ENCODE measurements around the gene MXD3. TPM values are rescaled to one million over a fixed set of nuclear protein-coding genes. Genes with fewer than 3 reads are reported as not detected.
"Not testable (repeated sequence)": the region's sequence is repeated elsewhere in the genome, so short reads cannot be mapped to it uniquely, and the experiment has no call there.

Gene MXD3, protein sequence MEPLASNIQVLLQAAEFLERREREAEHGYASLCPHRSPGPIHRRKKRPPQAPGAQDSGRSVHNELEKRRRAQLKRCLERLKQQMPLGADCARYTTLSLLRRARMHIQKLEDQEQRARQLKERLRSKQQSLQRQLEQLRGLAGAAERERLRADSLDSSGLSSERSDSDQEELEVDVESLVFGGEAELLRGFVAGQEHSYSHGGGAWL
- total RNA-seq (30.5 and 44.2 TPM in 2 replicates), polyA plus RNA-seq (38.4 and 49.9 TPM in 2 replicates), polyA minus RNA-seq (7.9 and 9.5 TPM in 2 replicates), Bru-seq, nascent RNA (percentile 52 among the genes with signal in this experiment), BruChase-seq, experiment 1, labeled RNA remaining after a 6-hour chase (percentile 66 among the genes with signal in this experiment), BruChase-seq, experiment 2, labeled RNA remaining after a 2-hour chase (percentile 50 among the genes with signal in this experiment)
- 13.9 and 28.1 TPM in 2 replicates for polyA plus RNA-seq (2011; cell fraction: cytosol; rRNA removed)
- 37.6 and 47.7 TPM in 2 replicates for polyA plus RNA-seq (2011; cell fraction: nucleus; rRNA removed)
- polyA plus RNA-seq (2012): 5.6 and 6.2 TPM in 2 replicates
- 17.3 TPM for polyA minus RNA-seq (2011; cell fraction: cytosol; rRNA and poly(A)+ RNA removed)
- 10.5 and 18.2 TPM in 2 replicates for polyA minus RNA-seq (2011; cell fraction: nucleus; rRNA and poly(A)+ RNA removed)
- long read RNA-seq, transcript MXD3-201 (5 exons, 1,534 nt): minor isoform, 5 of 88 reads
- long read RNA-seq, transcript MXD3-203 (6 exons, 1,483 nt): major isoform, 48 of 88 reads
- long read RNA-seq, transcript MXD3-206 (4 exons, 1,854 nt): minor isoform, 5 of 88 reads
- long read RNA-seq, partial matches to known transcripts: 16 of 88 reads
- long read RNA-seq, other reads (novel, unspliced or antisense): 14 of 88 reads

DNA sequence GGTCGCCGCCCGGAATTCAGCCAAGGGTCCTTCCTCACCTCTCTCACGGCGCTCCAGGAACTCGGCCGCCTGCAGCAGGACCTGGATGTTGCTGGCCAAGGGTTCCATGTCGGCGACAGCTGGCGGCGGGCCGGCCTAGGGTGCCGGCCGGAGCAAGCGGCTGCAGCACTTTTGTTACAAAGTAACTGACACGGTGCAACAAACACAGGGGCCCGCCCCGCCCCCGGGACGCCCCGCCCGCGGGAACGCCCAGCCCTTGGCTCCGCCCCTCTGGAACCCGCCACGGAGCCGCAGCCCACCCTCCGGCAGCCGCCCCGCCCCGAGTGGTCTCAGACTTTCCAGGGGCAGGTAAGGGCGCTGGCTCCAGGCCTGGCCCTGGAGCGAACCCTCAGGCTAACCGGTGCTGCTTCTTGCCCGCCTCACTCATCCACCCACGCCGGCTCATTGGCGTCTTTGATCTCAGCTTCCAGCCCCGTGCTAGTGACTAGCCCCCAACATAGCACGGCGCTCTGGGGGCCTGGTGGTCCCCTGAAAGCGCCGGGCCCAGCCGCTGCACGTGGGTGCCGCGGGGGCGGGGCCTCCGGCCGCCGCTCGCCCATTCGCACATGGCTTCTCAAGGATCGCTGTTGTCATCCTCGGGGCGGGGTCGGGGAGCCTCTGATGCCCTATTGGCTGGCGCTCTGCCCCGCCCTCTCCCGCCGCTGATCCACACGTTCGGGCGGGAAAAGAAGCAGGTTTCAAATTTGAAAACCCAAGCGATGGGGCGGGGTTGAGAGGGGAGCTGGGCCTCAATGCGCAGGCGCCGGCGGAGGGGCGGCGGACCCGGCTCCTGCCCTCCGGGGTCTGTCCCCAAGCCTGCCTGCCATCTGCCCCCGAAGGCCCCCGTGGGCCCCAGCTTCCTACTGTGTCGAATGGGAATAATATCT lies at the start of gene MXD3:
Gene MXD3, minus strand, starts transcription at position 176 of the 926 bp plus-strand sequence. Its CDS starts 68 bp downstream, at position 108.
- intact Hi-C loops (cut with micrococcal nuclease) (loop anchor here (1.0 to 5.0 kb wide), 5 partner anchors 9 to 660 kb away; partner anchors contain the start of genes LMAN2, PRELID1 and RAB24), dilution Hi-C loops (cut with MboI; ENCODE audit: extremely low pct_ligation_motif_present, low sequenced_read_pairs) (no loop called here)
- peak within 1 kb of the TSS; percentile 49 to 64 (median 58) for H3K4me3 ChIP-seq (replicated peaks in 1 of 3; ENCODE audit: insufficient read depth in 1 of 3, low read depth in 1 of 3, low read length in 3 of 3)
- peak within 1 kb of the TSS; percentile 85 for H2AFZ ChIP-seq (ENCODE audit: low read depth, low read length)
- ChIA-PET CTCF (interaction anchor here (1.0 to 1.9 kb wide), 5 partner anchors 16 to 198 kb away, joined by 4 to 9 read pairs (median 5); no protein-coding TSS in a partner anchor), POLR2A (no interaction called here)
- peak within 1 kb of the TSS; percentile 73 for H3K9ac ChIP-seq (replicated peaks; ENCODE audit: extremely low read depth, insufficient read depth, low read length)
- peak within 1 kb of the TSS; percentile 76 for H3K4me2 ChIP-seq (ENCODE audit: insufficient read depth, low read length)
- no peak for TF ChIP-seq GATA2 (IDR thresholded peaks at IDR 0.05; ENCODE audit: insufficient read depth, insufficient read length, low read depth, low read length)
- TF ChIP-seq POLR2AphosphoS5 (IDR thresholded peaks at IDR 0.05; ENCODE audit: insufficient read depth, low read depth, low read length): peak; percentile 10
- peak; percentile 63 for TF ChIP-seq POLR2A (IDR thresholded peaks at IDR 0.05; ENCODE audit: low read depth, low read length)
- TF ChIP-seq, protein P1, sequence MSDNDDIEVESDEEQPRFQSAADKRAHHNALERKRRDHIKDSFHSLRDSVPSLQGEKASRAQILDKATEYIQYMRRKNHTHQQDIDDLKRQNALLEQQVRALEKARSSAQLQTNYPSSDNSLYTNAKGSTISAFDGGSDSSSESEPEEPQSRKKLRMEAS (IDR thresholded peaks at IDR 0.05; ENCODE audit: insufficient read depth, insufficient read length): peak; percentile 94
- TF ChIP-seq FOS (IDR thresholded peaks at IDR 0.05; ENCODE audit: borderline replicate concordance, insufficient read depth, low read length): no peak
- no peaks in the 10 kb centered on the region for H3K9me1 ChIP-seq (replicated peaks; ENCODE audit: control insufficient read depth, extremely low read depth, insufficient read depth, low read length)
- DNase-seq (ENCODE audit: low read depth, low spot score): peak; percentile 92
- no peaks in the 10 kb centered on the region for H3K9me3 ChIP-seq (replicated peaks; ENCODE audit: control insufficient read depth, insufficient read depth, low read length)
- peak within 1 kb of the TSS; percentile 78 for H3K27ac ChIP-seq (ENCODE audit: insufficient read depth, low read depth, low read length)
- peaks cover 22% of the 10 kb centered on the region for H3K4me1 ChIP-seq (ENCODE audit: control insufficient read depth, extremely low read depth, insufficient read depth, low read length)
- BruUV-seq (replicated peaks): no TSS peak
- H3K79me2 ChIP-seq (ENCODE audit: control insufficient read depth, insufficient read depth, low read length): peaks cover 10% of the 10 kb centered on the region
- FAIRE-seq: peak; percentile 96
- H4K20me1 ChIP-seq (replicated peaks; ENCODE audit: control insufficient read depth, extremely low read depth, insufficient read depth, low read length): no peaks in the 10 kb centered on the region
- no peaks in the 10 kb centered on the region for H3K27me3 ChIP-seq (ENCODE audit: control insufficient read depth in 2 of 2, insufficient read depth in 2 of 2, low read length in 2 of 2)
- peaks cover 0 to 6% of the 10 kb centered on the region in 2 experiments for H3K36me3 ChIP-seq (ENCODE audit: control insufficient read depth in 2 of 2, extremely low read depth in 1 of 2, insufficient read depth in 2 of 2, low read length in 2 of 2)

DNA sequence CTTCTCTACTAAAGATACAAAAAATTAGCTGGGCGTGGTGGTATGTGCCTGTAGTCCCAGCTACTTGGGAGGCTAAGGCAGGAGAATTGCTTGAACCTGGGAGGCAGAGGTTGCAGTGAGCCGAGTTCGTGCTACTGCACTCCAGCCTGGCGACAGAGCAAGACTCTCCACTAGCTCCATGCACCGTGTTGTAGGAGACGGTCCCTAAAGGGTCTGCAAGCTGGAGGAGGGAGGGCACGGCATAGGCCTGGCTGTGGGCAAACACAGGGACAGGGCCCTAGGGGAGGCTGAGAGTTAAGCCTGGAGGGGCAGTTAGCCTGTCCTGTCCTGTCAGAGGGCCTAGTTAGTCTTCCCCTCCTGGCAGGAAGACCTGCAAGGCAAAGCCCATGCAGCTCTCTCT lies 49.0 kb upstream of the MXD3 start:
- peaks cover 19% of the 10 kb centered on the region for H3K4me1 ChIP-seq (ENCODE audit: control insufficient read depth, extremely low read depth, insufficient read depth, low read length)
- H3K4me3 ChIP-seq (replicated peaks in 1 of 3; ENCODE audit: insufficient read depth in 1 of 3, low read depth in 1 of 3, low read length in 3 of 3); H3K27me3 ChIP-seq (ENCODE audit: control insufficient read depth in 2 of 2, insufficient read depth in 2 of 2, low read length in 2 of 2); H2AFZ ChIP-seq (ENCODE audit: low read depth, low read length); H3K36me3 ChIP-seq (ENCODE audit: control insufficient read depth in 2 of 2, extremely low read depth in 1 of 2, insufficient read depth in 2 of 2, low read length in 2 of 2); FAIRE-seq; H3K27ac ChIP-seq (ENCODE audit: insufficient read depth, low read depth, low read length); H3K4me2 ChIP-seq (ENCODE audit: insufficient read depth, low read length); H3K9me3 ChIP-seq (replicated peaks; ENCODE audit: control insufficient read depth, insufficient read depth, low read length); H3K9me1 ChIP-seq (replicated peaks; ENCODE audit: control insufficient read depth, extremely low read depth, insufficient read depth, low read length); BruUV-seq (replicated peaks); DNase-seq (ENCODE audit: low read depth, low spot score); H4K20me1 ChIP-seq (replicated peaks; ENCODE audit: control insufficient read depth, extremely low read depth, insufficient read depth, low read length); intact Hi-C loops (cut with micrococcal nuclease); H3K9ac ChIP-seq (replicated peaks; ENCODE audit: extremely low read depth, insufficient read depth, low read length); H3K79me2 ChIP-seq (ENCODE audit: control insufficient read depth, insufficient read depth, low read length): not testable (repeated sequence)
- CTCF ChIA-PET: interaction anchor here (1.2 to 2.4 kb wide), 5 partner anchors 10 to 249 kb away, joined by 3 to 15 read pairs (median 8); no protein-coding TSS in a partner anchor
- POLR2A ChIA-PET: interaction anchor here (1.0 to 1.1 kb wide), 2 partner anchors 10 kb away, joined by 3 to 6 read pairs; partner anchors contain the start of gene LMAN2
- dilution Hi-C loops (cut with MboI; ENCODE audit: extremely low pct_ligation_motif_present, low sequenced_read_pairs): loop anchor here (5.0 kb wide), 1 partner anchor 38 kb away; no protein-coding TSS in a partner anchor

Data from endothelial cell of umbilical vein (primary cell).